ENCODE data around the gene ANO7. TPM values are rescaled to one million over a fixed set of nuclear protein-coding genes. Genes with fewer than 3 reads are reported as not detected.
A peak's percentile ranks its signal among the peaks of the same experiment; 100 is the strongest.

Gene ANO7
- total and polyA plus RNA-seq, 5 donors from 2014 or later, result 0.17 TPM; not detected in 4

DNA sequence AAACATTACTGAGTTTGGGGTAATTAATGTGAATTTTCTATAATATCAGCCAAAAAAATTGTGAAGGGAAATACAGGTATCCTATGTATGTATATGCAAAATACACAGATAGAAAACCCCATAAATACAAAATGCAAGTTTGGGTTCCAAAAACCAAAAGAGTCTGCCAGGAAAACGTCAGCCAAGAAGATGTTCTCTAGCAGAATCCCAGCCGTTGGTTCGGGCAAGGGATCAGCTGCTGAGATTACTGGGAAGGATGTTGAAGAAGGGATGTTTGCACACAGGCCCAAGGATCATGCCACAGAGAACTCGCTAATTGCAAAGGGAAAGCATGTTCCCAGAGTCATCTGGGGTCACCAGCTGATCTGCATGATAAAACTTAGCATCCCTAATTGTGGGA, 9.5 kb upstream of the ANO7 start:
- Mint-ChIP-seq H3K27me3 (no peaks in the 10 kb centered on the region), H3K36me3 (peaks cover 33% of the 10 kb centered on the region), H3K27ac (peak overlapping the region in 2 of 3 donors; percentile 8 to 60), H3K9me3 (no peaks in the 10 kb centered on the region), H3K4me3 (no peak overlapping the region), H3K4me1 (peaks cover 0 to 16% (median 7%) of the 10 kb centered on the region in 4 donors)
- Histone ChIP-seq H3K27me3 (ENCODE audit: control insufficient read depth, insufficient read depth, low read length) (no peaks in the 10 kb centered on the region), H3K9me3 (ENCODE audit: control insufficient read depth in 2 of 2, low read length in 2 of 2) (no peaks in the 10 kb centered on the region), H3K27ac (ENCODE audit: insufficient read depth, low read length, poor library complexity, severe bottlenecking) (no peak overlapping the region), H3K4me1 (ENCODE audit: control insufficient read depth, insufficient read depth, low read length, poor library complexity, severe bottlenecking) (no peaks in the 10 kb centered on the region), H3K36me3 (ENCODE audit: control insufficient read depth, insufficient read depth, low read length) (peaks cover 41% of the 10 kb centered on the region), H3K4me3 (ENCODE audit: low read depth, low read length) (no peak overlapping the region)
- DNase-seq, result no peak
- ATAC-seq (ENCODE audit: low read depth in 2 of 2), result no peak

DNA sequence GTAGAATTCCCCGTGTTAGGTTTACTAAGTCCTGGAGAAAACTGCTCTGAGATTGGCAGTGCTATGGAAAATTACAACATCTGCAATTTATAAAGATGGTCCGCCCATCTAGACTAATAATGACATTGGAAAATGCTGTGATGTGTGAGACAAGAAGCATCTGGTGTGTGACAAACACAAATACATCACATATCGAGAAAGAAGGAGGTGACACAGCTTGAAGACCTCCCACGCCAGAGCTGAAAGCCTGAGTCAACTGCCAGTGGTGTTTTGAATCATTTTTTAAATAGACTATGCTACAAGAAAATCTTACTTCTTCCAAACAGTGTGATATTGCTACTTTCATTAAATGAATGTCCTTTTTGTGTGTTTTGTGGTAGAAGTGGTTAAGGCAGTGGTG, 8.6 kb upstream of the ANO7 start:
- H3K4me3 ChIP-seq (ENCODE audit: low read depth, low read length), result no peak overlapping the region
- H3K4me3 Mint-ChIP-seq, result no peak overlapping the region
- ATAC-seq (ENCODE audit: low read depth in 2 of 2), result no peak
- peaks cover 35% of the 10 kb centered on the region for H3K36me3 ChIP-seq (ENCODE audit: control insufficient read depth, insufficient read depth, low read length)
- no peaks in the 10 kb centered on the region for H3K9me3 Mint-ChIP-seq
- no peak overlapping the region for H3K27ac Mint-ChIP-seq
- H3K27me3 Mint-ChIP-seq, result no peaks in the 10 kb centered on the region
- H3K4me1 ChIP-seq (ENCODE audit: control insufficient read depth, insufficient read depth, low read length, poor library complexity, severe bottlenecking), result no peaks in the 10 kb centered on the region
- peaks cover 0 to 15% (median 4%) of the 10 kb centered on the region in 4 donors for H3K4me1 Mint-ChIP-seq
- H3K27ac ChIP-seq (ENCODE audit: insufficient read depth, low read length, poor library complexity, severe bottlenecking), result no peak overlapping the region
- no peaks in the 10 kb centered on the region for H3K9me3 ChIP-seq (ENCODE audit: control insufficient read depth in 2 of 2, low read length in 2 of 2)
- no peaks in the 10 kb centered on the region for H3K27me3 ChIP-seq (ENCODE audit: control insufficient read depth, insufficient read depth, low read length)
- peak in 1 of 3 donors; percentile 20 for DNase-seq
- peaks cover 29% of the 10 kb centered on the region for H3K36me3 Mint-ChIP-seq

DNA sequence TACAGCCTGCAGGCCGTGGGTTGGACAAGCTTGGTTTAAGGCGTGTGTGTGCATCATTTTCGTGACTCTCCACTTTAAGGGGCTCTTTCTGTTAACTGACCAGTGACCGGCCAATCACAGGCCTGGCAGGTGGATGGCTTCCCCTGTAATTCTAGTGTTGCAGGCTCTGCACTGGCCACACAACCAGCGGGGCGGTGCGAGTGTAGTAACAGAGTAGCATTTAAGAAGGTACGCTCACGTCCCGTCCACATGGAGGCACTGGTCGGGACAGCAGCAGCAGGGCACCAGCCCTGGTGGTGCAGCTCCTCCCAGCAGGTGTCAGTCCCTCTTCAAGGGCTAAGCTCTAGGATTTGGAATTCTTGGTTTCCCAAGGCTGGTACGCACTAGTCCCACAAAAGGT, 8.0 kb upstream of the ANO7 start:
- H3K9me3 ChIP-seq (ENCODE audit: control insufficient read depth in 2 of 2, low read length in 2 of 2), result no peaks in the 10 kb centered on the region
- H3K36me3 Mint-ChIP-seq, result peaks cover 23% of the 10 kb centered on the region
- H3K27me3 Mint-ChIP-seq, result no peaks in the 10 kb centered on the region
- peaks cover 29% of the 10 kb centered on the region for H3K36me3 ChIP-seq (ENCODE audit: control insufficient read depth, insufficient read depth, low read length)
- no peak for ATAC-seq (ENCODE audit: low read depth in 2 of 2)
- H3K4me3 Mint-ChIP-seq, result no peak overlapping the region
- H3K4me3 ChIP-seq (ENCODE audit: low read depth, low read length), result no peak overlapping the region
- H3K9me3 Mint-ChIP-seq, result no peaks in the 10 kb centered on the region
- no peak overlapping the region for H3K27ac ChIP-seq (ENCODE audit: insufficient read depth, low read length, poor library complexity, severe bottlenecking)
- DNase-seq, result no peak
- no peaks in the 10 kb centered on the region for H3K4me1 ChIP-seq (ENCODE audit: control insufficient read depth, insufficient read depth, low read length, poor library complexity, severe bottlenecking)
- H3K4me1 Mint-ChIP-seq, result peaks cover 0 to 9% (median 3%) of the 10 kb centered on the region in 4 donors
- H3K27ac Mint-ChIP-seq, result no peak overlapping the region
- H3K27me3 ChIP-seq (ENCODE audit: control insufficient read depth, insufficient read depth, low read length), result no peaks in the 10 kb centered on the region

DNA sequence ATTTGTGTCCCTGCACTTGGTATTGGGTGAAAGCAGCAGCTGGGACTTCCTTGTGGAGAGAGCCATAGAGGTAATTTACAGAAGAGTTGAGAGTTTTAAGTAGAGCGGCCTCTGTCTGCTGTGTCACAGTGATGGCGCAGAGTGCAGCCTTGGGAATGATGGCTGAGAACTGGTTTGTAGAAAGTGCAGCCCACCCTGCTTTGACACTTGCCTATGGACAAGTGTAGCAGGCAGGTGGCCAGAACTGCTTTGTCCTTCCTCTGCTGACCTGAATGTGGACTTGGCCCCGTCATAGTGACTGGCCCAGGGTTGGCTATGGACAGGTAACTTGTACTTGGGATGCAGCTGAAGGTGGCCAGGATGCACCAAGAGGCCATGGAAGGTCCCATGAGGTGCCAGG, 6.4 kb upstream of the ANO7 start:
- no peaks in the 10 kb centered on the region for H3K4me1 ChIP-seq (ENCODE audit: control insufficient read depth, insufficient read depth, low read length, poor library complexity, severe bottlenecking)
- H3K9me3 ChIP-seq (ENCODE audit: control insufficient read depth in 2 of 2, low read length in 2 of 2), result no peaks in the 10 kb centered on the region
- Mint-ChIP-seq H3K4me1 (peaks cover 0 to 9% (median 3%) of the 10 kb centered on the region in 4 donors), H3K36me3 (peaks cover 23% of the 10 kb centered on the region), H3K27me3 (no peaks in the 10 kb centered on the region), H3K9me3 (no peaks in the 10 kb centered on the region), H3K27ac (no peak overlapping the region), H3K4me3 (no peak overlapping the region)
- H3K36me3 ChIP-seq (ENCODE audit: control insufficient read depth, insufficient read depth, low read length), result peaks cover 28% of the 10 kb centered on the region
- no peak overlapping the region for H3K4me3 ChIP-seq (ENCODE audit: low read depth, low read length)
- H3K27me3 ChIP-seq (ENCODE audit: control insufficient read depth, insufficient read depth, low read length), result no peaks in the 10 kb centered on the region
- H3K27ac ChIP-seq (ENCODE audit: insufficient read depth, low read length, poor library complexity, severe bottlenecking), result no peak overlapping the region
- no peak for ATAC-seq (ENCODE audit: low read depth in 2 of 2)
- no peak for DNase-seq

DNA sequence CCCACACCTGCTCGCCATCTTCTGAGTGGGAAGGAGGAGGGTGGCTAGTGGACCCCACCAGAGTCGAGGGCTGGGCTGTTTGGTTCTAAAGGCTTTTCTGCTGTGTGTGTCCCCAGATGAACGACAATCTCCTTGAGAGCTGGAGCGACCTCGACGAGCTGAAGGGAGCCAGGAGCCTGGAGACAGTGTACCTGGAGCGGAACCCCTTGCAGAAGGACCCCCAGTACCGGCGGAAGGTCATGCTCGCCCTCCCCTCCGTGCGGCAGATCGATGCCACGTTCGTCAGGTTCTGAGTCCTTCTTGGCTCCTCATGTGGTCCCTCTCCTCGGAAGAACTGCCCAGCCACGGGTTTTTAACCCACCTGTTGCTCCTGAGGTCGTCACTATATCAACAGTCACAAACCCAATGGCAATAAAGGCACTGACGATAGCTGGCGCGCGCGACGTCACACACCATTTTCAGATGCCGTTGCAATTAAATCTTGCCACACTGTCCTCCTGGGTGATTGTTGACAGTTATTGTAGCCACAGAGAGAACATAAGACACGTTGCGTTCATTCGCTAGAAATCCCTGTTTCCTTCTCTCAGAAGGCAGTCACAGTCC, 5.8 kb upstream of the ANO7 start:
- DNase-seq (no peak), ATAC-seq (ENCODE audit: low read depth in 2 of 2) (no peak)
- H3K4me3 Mint-ChIP-seq, result no peak overlapping the region
- peaks cover 23% of the 10 kb centered on the region for H3K36me3 Mint-ChIP-seq
- Histone ChIP-seq H3K4me3 (ENCODE audit: low read depth, low read length) (no peak overlapping the region), H3K4me1 (ENCODE audit: control insufficient read depth, insufficient read depth, low read length, poor library complexity, severe bottlenecking) (no peaks in the 10 kb centered on the region), H3K36me3 (ENCODE audit: control insufficient read depth, insufficient read depth, low read length) (peaks cover 25% of the 10 kb centered on the region), H3K9me3 (ENCODE audit: control insufficient read depth in 2 of 2, low read length in 2 of 2) (no peaks in the 10 kb centered on the region), H3K27ac (ENCODE audit: insufficient read depth, low read length, poor library complexity, severe bottlenecking) (no peak overlapping the region), H3K27me3 (ENCODE audit: control insufficient read depth, insufficient read depth, low read length) (no peaks in the 10 kb centered on the region)
- no peaks in the 10 kb centered on the region for H3K27me3 Mint-ChIP-seq
- no peaks in the 10 kb centered on the region for H3K9me3 Mint-ChIP-seq
- peaks cover 0 to 9% (median 3%) of the 10 kb centered on the region in 4 donors for H3K4me1 Mint-ChIP-seq
- no peak overlapping the region for H3K27ac Mint-ChIP-seq

DNA sequence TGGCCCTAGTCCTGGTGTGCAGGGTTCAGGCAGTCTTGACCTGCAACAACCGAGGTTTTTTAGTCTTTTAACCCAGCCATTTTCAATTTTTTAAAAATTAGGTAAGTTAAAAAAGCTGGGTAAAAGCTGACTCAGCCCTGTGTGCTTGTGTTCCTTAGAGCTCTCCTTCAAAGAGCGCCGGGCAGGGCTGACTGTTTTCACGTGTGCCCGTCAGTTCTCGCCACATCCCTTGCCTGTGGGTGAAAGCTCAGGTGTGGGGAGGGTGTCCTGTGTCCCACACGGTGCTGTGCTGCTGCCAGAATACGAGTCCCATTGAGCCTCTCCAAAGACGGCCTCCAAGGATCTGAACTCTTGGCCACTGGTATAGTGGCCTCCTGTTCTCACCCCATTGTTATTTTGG, 5.3 kb upstream of the ANO7 start:
- ATAC-seq (ENCODE audit: low read depth in 2 of 2), result no peak
- H3K9me3 Mint-ChIP-seq, result no peaks in the 10 kb centered on the region
- H3K36me3 ChIP-seq (ENCODE audit: control insufficient read depth, insufficient read depth, low read length), result peaks cover 22% of the 10 kb centered on the region
- H3K27me3 Mint-ChIP-seq, result no peaks in the 10 kb centered on the region
- no peak overlapping the region for H3K4me3 Mint-ChIP-seq
- H3K36me3 Mint-ChIP-seq, result peaks cover 23% of the 10 kb centered on the region
- no peak overlapping the region for H3K27ac Mint-ChIP-seq
- peaks cover 0 to 9% (median 3%) of the 10 kb centered on the region in 4 donors for H3K4me1 Mint-ChIP-seq
- H3K27me3 ChIP-seq (ENCODE audit: control insufficient read depth, insufficient read depth, low read length), result no peaks in the 10 kb centered on the region
- H3K9me3 ChIP-seq (ENCODE audit: control insufficient read depth in 2 of 2, low read length in 2 of 2), result no peaks in the 10 kb centered on the region
- DNase-seq, result no peak
- H3K27ac ChIP-seq (ENCODE audit: insufficient read depth, low read length, poor library complexity, severe bottlenecking), result no peak overlapping the region
- H3K4me3 ChIP-seq (ENCODE audit: low read depth, low read length), result no peak overlapping the region
- H3K4me1 ChIP-seq (ENCODE audit: control insufficient read depth, insufficient read depth, low read length, poor library complexity, severe bottlenecking), result no peaks in the 10 kb centered on the region

DNA sequence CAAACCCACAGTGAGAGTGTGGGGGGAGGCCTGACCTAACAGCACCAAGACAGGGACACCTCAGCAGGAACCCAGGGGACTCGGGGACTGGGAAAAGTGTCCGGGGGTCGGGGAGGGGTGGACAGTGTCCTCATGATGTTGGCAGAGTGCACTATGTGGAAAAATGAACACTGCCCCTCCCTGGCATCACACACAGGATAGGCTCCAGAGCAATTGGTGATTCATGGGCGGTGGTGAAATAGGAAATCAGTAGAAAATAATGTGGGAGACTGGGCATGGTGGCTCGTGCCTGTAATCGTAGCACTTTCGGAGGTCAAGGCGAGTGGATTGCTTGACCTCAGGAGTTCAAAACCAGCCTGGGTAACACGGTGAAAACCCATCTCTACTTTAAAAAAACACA, 3.6 kb upstream of the ANO7 start:
- no peaks in the 10 kb centered on the region for H3K9me3 ChIP-seq (ENCODE audit: control insufficient read depth in 2 of 2, low read length in 2 of 2)
- Mint-ChIP-seq H3K27ac (no peak overlapping the region), H3K9me3 (no peaks in the 10 kb centered on the region)

DNA sequence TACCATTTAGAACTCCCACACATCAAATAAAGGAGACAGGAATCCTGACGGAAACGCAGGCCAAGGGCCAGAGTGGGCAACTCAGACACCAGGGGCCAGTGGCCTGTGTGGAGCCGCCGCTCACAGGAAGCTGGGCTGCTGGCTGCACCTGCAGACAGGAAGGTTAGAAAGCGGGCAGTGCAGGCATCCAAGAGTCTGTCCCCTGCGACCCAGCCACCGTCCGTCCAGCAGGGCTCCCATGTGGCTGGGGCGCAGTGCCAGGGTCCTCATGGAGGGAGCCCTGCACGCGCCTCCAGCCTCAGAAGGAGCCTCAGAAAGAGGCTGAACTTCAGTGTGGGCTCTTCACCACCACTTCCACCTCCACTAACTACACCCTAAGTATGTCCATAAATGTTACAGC, 2.5 kb upstream of the ANO7 start:
- no peak for ATAC-seq (ENCODE audit: low read depth in 2 of 2)
- H3K4me3 ChIP-seq (ENCODE audit: low read depth, low read length), result no peak overlapping the region
- Mint-ChIP-seq H3K4me3 (no peak overlapping the region), H3K27me3 (no peaks in the 10 kb centered on the region), H3K27ac (no peak overlapping the region), H3K36me3 (peaks cover 7% of the 10 kb centered on the region), H3K9me3 (no peaks in the 10 kb centered on the region), H3K4me1 (no peaks in the 10 kb centered on the region)
- no peaks in the 10 kb centered on the region for H3K27me3 ChIP-seq (ENCODE audit: control insufficient read depth, insufficient read depth, low read length)
- H3K27ac ChIP-seq (ENCODE audit: insufficient read depth, low read length, poor library complexity, severe bottlenecking), result no peak overlapping the region
- H3K4me1 ChIP-seq (ENCODE audit: control insufficient read depth, insufficient read depth, low read length, poor library complexity, severe bottlenecking), result no peaks in the 10 kb centered on the region
- DNase-seq, result no peak
- H3K9me3 ChIP-seq (ENCODE audit: control insufficient read depth in 2 of 2, low read length in 2 of 2), result no peaks in the 10 kb centered on the region
- H3K36me3 ChIP-seq (ENCODE audit: control insufficient read depth, insufficient read depth, low read length), result peaks cover 13% of the 10 kb centered on the region

More for the DNA sequence above, 3.6 kb upstream of the ANO7 start:
- H3K27me3 Mint-ChIP-seq, result no peaks in the 10 kb centered on the region
- no peak for ATAC-seq (ENCODE audit: low read depth in 2 of 2)
- H3K27ac ChIP-seq (ENCODE audit: insufficient read depth, low read length, poor library complexity, severe bottlenecking), result no peak overlapping the region
- H3K4me3 ChIP-seq (ENCODE audit: low read depth, low read length), result no peak overlapping the region
- no peak overlapping the region for H3K4me3 Mint-ChIP-seq
- no peaks in the 10 kb centered on the region for H3K27me3 ChIP-seq (ENCODE audit: control insufficient read depth, insufficient read depth, low read length)
- H3K36me3 Mint-ChIP-seq, result peaks cover 11% of the 10 kb centered on the region
- H3K4me1 ChIP-seq (ENCODE audit: control insufficient read depth, insufficient read depth, low read length, poor library complexity, severe bottlenecking), result no peaks in the 10 kb centered on the region
- peaks cover 17% of the 10 kb centered on the region for H3K36me3 ChIP-seq (ENCODE audit: control insufficient read depth, insufficient read depth, low read length)
- no peak for DNase-seq
- H3K4me1 Mint-ChIP-seq, result no peaks in the 10 kb centered on the region

All from CD4-positive, CD25-positive, alpha-beta regulatory T cell (primary cell).